ENCODE measurements around the gene SLC5A2.

Gene SLC5A2

GRCh38 chr16:31459687-31460581, 23.0 kb upstream of the SLC5A2 start:
- DNase-seq (ENCODE audit: low spot score), result peak; percentile 100

- peak; percentile 51 for DNase-seq (ENCODE audit: low spot score)
Measured at GRCh38 chr16:31460582-31461002, 22.3 kb upstream of the SLC5A2 start.

- DNase-seq (ENCODE audit: low spot score), result no peak
Measured at GRCh38 chr16:31461201-31461920, 21.6 kb upstream of the SLC5A2 start.

GRCh38 chr16:31461921-31462804, 20.8 kb upstream of the SLC5A2 start:
- no peak for DNase-seq (ENCODE audit: low spot score)

- DNase-seq (ENCODE audit: low spot score), result no peak
Measured at GRCh38 chr16:31464348-31464769, 18.6 kb upstream of the SLC5A2 start.

GRCh38 chr16:31464781-31465260, 18.1 kb upstream of the SLC5A2 start:
- no peak for DNase-seq (ENCODE audit: low spot score)

- DNase-seq (ENCODE audit: low spot score), result no peak
Measured at GRCh38 chr16:31465788-31466370, 17.0 kb upstream of the SLC5A2 start.

- no peak for DNase-seq (ENCODE audit: low spot score)
Measured at GRCh38 chr16:31466381-31466841, 16.5 kb upstream of the SLC5A2 start.

GRCh38 chr16:31467151-31467773, 15.7 kb upstream of the SLC5A2 start:
- no peak for DNase-seq (ENCODE audit: low spot score)

GRCh38 chr16:31467858-31468257, 15.1 kb upstream of the SLC5A2 start:
- DNase-seq (ENCODE audit: low spot score), result no peak

GRCh38 chr16:31470615-31471014, 12.3 kb upstream of the SLC5A2 start:
- no peak for DNase-seq (ENCODE audit: low spot score)

- no peak for DNase-seq (ENCODE audit: low spot score)
Measured at GRCh38 chr16:31471241-31471874, 11.6 kb upstream of the SLC5A2 start.

- no peak for DNase-seq (ENCODE audit: low spot score)
Measured at GRCh38 chr16:31471875-31472708, 10.8 kb upstream of the SLC5A2 start, which contains the start of gene TGFB1I1. TGFB1I1 (plus strand) TSS chr16:31472152; CDS start chr16:31472189, 37 bp downstream.

- no peak for DNase-seq (ENCODE audit: low spot score)
Measured at GRCh38 chr16:31472709-31473203, 10.2 kb upstream of the SLC5A2 start.

- DNase-seq (ENCODE audit: low spot score), result no peak
Measured at GRCh38 chr16:31473264-31473984, 9.5 kb upstream of the SLC5A2 start.

GRCh38 chr16:31474173-31474714, 8.7 kb upstream of the SLC5A2 start:
- no peak for DNase-seq (ENCODE audit: low spot score)

GRCh38 chr16:31474773-31475738, 7.9 kb upstream of the SLC5A2 start:
- DNase-seq (ENCODE audit: low spot score), result no peak
